Activated CD4-positive, alpha-beta T cell treated with anti-CD3 and anti-CD28 coated beads, Interleukin-2, Interleukin-4, amounts not matched to agents 100 ng/mL and 50 ng/mL, durations not matched to agents 16 hours and 8 hours (primary cell): ENCODE measurements around the gene TOP3A.

Source experiments
- DNase-seq: peaks from one replicate; pipeline ENCODE4 v3.0.0-alpha.2; 2020; ENCODE audit warnings: low spot score

TOP3A gene

GRCh38 chr17:18277076-18277475 lies 37.7 kb downstream of the TOP3A start:
- no peak for DNase-seq

- no peak for DNase-seq
Observed at GRCh38 chr17:18270046-18270931, 44.5 kb downstream of the TOP3A start.

DNA sequence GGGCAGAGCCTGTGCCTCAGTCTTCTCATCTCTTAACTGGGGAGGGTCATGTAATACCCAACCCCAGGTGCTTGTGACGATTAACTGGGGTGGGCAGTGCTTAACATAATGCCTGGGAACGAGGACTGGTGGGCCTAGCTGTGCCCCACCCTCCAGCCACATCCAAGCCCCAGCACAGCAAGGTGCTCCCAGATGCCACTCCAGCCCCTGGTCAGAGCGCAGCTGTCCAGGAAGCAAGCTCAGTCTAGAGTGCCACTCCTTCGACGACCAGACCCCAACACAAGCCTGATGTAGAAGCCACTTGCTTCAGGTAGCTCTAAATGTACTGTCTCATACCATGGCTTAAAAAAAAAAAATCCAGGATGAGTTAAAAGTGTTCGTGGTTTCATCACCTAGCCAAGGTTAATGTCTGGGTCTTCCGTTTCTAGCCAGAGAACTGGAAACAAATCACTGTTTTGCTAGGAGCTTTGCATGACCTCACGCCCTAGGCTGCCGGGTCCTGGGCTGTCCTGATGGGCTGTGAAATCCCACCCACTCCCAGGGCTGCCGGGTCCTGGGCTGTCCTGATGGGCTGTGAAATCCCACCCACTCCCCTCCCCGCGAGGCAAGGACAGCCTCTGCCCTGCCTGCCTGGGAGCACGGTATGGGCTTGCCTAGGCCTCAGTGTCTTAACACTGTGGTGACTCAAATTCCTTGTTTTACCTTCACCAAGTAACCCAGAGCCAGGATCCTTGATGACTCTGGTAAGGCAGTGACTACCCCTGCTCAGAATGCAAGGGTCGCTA lies 46.7 kb downstream of the TOP3A start:
- DNase-seq: no peak

GRCh38 chr17:18267366-18267765 lies 47.4 kb downstream of the TOP3A start:
- DNase-seq: no peak

DNA sequence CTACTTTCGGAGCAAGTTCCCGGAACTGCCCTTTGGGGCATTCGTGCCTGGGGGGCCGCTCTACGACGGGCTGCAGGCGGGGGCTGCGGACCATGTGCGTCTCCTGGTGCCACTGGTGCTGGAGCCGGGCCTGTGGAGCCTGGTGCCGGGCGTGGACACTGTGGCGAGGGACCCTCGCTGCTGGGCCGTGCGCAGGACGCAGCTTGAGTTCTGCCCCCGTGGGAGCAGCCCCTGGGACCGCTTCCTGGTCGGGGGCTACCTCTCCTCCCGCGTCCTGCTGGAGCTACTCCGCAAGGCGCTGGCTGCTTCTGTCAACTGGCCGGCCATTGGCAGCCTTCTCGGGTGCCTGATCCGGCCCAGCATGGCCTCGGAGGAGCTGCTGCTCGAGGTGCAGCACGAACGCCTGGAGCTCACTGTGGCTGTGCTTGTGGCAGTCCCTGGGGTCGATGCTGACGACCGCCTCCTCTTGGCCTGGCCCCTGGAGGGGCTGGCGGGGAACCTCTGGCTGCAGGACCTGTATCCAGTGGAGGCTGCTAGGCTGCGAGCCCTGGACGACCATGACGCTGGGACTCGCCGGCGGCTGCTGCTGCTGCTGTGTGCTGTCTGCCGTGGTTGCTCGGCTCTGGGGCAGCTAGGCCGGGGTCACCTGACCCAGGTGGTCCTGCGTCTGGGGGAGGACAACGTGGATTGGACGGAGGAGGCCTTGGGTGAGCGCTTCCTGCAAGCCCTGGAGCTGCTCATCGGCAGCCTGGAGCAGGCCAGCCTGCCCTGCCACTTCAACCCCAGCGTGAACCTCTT lies 50.7 kb downstream of the TOP3A start:
- no peak for DNase-seq

DNA sequence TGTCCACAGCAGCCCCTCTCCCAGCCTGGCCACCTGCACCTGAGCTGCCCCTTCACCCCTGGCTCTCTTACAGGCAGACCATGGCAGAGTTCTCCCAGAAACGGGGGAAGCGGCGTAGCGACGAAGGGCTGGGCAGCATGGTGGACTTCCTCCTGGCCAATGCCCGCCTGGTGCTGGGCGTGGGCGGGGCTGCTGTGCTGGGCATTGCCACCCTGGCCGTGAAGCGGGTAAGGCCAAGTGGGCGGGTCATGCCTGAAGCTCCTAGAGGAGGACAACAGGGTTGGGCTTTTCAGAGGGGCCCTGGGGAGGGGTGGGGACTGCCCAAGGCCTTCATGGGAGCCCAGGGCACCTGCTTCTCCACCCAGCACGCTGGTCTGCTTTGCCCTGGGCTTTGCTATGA lies 52.2 kb downstream of the TOP3A start:
- no peak for DNase-seq

DNA sequence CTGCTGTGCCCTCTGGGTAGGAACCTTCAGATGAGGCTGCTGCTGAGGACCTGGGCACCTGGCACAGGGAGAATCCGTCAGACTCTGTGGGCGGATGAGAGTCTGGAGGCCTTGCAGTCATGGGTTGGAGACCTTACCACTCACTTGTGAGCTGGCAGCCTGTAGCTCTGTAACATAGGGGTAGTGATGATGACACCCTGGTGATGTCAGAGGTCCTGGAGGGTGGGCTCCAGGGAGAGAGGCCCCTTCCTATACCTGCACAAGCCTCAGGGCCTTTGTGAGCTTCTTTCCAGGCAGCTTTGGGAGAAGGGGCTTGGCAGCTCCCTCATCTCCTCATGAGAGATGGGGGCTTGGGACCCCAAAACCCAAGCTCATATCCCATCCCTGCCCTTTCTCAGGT lies 52.7 kb downstream of the TOP3A start:
- no peak for DNase-seq

GRCh38 chr17:18261659-18262058 lies 53.1 kb downstream of the TOP3A start:
- no peak for DNase-seq

DNA sequence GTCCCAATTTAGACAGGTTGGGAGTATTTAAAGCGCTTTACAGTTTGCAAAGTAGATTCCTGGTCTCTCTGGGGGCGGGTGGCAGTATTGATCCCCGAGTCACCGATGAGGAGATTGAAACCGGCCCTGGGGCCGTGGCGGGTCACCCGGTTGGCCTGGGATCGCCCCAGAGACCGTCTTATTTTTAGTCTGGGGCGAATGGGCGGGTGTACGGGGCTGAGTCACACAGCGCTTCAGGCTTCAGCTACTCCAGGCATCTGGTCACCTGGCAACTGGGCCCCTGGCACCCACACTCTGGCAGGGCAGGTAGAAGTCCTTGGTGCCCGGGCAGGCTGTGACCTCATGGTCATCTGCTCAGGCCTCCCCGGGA lies 53.7 kb downstream of the TOP3A start:
- DNase-seq: no peak

DNA sequence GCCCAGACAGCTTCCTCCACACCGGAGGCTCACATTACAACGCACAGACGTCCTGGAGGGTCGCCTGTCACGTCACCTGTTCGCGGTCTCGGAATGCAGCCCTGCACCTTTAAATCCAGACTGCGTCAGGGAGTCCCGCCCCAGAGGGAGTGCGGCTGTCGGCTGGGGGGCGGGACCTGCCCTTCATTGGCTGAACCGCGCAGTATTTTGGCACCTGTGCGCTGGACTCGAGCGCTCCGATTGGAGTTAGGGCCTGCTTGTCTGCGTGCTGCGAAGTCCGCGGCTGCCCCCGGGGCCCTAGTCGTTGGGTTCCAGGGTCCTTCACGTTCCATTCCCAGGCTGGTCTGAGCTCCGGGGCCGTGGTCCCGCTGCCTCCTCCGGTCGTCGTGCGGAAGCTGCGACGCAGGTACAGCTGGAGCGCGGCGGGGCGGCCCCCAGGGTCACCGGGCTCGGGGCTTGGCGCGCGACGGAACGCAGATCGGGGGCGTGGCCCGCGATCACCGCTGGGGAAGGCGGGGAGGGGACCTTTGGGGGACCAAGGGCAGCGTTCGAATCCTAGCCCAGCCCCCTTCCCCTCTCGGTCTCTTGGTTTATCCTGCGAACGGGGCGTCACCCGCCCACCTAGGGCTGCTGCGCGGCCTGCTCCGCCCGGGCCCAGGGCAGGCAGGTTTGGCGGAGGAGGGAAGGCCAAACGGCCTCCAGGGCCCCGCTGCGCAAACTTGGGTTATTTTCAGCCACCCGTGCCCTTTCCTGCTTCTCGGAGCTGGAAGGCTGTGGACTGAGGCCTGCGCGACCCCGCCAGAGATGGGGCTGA lies 54.3 kb downstream of the TOP3A start, which contains the start of gene MIEF2:
MIEF2 (plus strand) TSS at position 331 of the 814 bp plus-strand sequence. CDS start 2,059 bp downstream, outside the sequence.
- DNase-seq: peak; percentile 95

DNA sequence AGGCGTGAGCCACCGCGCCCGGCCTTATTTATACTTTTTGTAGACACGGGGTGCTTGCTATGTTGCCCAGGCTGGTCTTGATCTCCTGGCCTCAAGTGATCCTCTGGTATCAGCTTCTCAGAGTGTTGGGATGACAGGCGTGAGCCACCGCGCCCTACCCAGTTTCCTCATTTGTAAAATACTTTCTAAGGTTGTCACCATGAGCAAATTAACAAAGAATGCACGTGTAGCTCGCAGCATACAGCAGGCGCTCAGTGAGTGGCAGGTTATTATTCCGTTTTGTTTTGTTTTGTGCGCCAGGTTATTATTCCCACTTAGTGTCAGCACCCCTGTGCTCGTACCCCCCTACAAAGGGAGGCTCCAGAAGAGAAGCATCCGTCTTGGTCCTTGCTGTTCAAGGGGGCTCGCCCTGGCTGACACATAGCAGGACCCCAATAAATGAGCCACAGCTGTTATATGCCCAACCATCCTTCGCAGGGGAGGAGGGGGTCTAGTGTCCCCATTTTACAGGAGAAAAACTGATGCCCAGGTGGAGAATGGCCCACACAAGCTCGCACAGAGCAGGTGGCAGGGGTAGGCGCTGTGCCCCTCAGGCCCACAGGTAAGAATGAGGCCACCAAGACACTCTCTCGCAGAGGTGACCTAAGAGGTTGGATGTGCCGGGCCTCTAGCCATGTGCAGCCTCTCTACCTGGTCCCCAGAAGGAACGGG lies 55.0 kb downstream of the TOP3A start:
- DNase-seq: no peak

DNA sequence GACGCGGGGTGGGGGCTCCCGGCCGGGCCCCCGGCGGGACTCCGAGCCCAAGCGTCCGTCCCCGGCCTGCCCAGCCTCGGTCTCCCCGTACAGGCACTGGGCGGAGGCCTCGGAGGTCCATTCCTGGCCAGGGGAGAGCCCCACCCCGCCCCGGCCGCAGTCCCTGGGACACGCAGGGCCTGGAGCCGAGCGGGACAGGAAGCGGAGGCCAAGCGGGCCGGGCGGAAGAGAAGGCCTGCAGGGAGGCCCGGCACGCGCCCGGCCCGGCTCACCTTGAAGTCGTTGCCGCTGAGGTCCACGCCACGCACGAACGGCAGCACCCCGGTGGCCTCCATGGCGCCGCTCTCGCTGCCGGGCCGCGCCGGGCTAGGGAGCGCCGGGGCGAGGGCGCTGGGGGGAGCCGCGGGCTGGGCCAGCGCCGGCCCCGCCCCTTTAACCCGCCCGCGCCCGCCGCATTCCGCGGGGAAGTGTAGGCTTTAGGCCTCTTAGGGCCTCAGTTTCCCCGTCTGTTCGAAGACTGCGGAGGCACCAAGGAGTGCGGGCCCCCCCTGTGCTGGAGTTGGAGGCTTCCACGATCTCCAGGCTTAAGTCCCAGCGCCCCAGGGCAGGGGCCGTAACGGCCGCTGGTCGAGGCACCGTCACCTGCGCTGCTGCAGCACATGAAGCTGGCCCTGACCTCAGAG lies 56.3 kb downstream of the TOP3A start, which contains the start of gene FLII:
FLII (minus strand) TSS at position 383 of the 683 bp plus-strand sequence; CDS start at position 335, 48 bp downstream.
- peak; percentile 32 for DNase-seq

DNA sequence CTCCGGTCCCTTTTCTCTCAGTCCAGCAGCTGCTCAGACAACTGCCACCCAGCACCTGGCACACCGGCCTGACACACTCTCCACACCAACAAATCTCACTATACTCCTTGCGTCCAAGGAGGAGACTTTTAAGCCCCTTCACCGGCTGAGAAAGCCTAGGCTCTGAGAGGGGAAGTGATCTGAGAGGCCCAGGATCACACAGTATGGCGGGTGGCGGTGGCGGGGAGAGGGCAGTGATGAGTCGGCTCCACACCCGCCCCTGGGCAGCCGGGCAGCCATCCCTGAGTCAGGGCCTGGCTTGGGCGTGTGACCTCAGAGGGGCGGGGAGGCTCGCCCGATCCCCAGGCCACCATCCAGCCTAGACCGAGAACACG lies 56.8 kb downstream of the TOP3A start:
- peak; percentile 38 for DNase-seq

- no peak for DNase-seq
Observed at GRCh38 chr17:18257268-18257981, 57.4 kb downstream of the TOP3A start.

GRCh38 chr17:18256776-18257175 lies 58.0 kb downstream of the TOP3A start:
- no peak for DNase-seq

DNA sequence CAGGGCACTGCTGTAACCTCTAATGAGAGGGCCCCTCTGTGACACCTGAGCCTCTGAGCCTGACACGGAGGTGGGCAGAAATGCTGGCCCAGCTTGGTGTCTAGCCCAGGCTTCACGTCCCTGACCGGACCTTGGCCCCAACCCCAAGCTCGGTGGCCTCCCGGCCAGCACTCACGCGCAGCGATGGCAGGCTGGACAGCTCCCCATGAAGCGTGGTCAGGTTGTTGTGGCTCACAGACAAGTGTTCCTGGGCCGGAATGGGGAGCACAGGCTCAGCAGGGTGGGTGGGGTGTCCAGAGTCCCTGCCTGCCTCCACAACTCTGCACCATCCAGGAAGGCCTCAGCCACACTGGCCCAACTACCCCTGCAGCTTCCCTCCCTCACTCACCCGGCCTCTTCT lies 58.4 kb downstream of the TOP3A start:
- DNase-seq: no peak

GRCh38 chr17:18254888-18255649 lies 59.7 kb downstream of the TOP3A start:
- no peak for DNase-seq

GRCh38 chr17:18253947-18254821 lies 60.6 kb downstream of the TOP3A start:
- DNase-seq: no peak
